Heart right ventricle (tissue), 16 donors: ENCODE data around the gene MPP3. TPM values are rescaled to one million over a fixed set of nuclear protein-coding genes. Genes with fewer than 3 reads are reported as not detected.

Experiments used
- ATAC-seq, 8 donors: fragments of 200-7000 bp; cut with Tn5 transposase; one replicate each; pipeline ENCODE4 v1.9.1; 2020; ENCODE audit warnings: mild to moderate bottlenecking in 8 of 8, moderate library complexity in 8 of 8, moderate number of reproducible peaks in 1 of 8
- DNase-seq, 2 donors: peaks; one replicate each; pipeline ENCODE4 v3.0.0-alpha.2; 2020
- H3K27ac ChIP-seq, 10 donors: fragments of 200-600 bp; sonication (generic) in 2 of 10; one replicate each; pipeline versions ENCODE4 v1.5.0 to v1.8.0; 2020 to 2022; ENCODE audit warnings: mild to moderate bottlenecking in 3 of 10
- H3K27me3 ChIP-seq, 7 donors: fragments of 200-600 bp; one replicate each; pipeline ENCODE4 v1.8.0; 2021 to 2022; ENCODE audit warnings: mild to moderate bottlenecking in 2 of 7
- H3K36me3 ChIP-seq, 9 donors: fragments of 200-600 bp; sonication (generic) in 1 of 9; one replicate each; pipeline versions ENCODE4 v1.5.0 to v1.8.0; 2020 to 2022; ENCODE audit warnings: mild to moderate bottlenecking in 2 of 9
- H3K4me1 ChIP-seq, 9 donors: fragments of 200-600 bp; sonication (generic) in 1 of 9; one replicate each; pipeline versions ENCODE4 v1.5.0 to v1.8.0; 2020 to 2022; ENCODE audit warnings: mild to moderate bottlenecking in 4 of 9
- H3K4me3 ChIP-seq, 10 donors: fragments of 200-600 bp; sonication (generic) in 2 of 10; one replicate each; pipeline versions ENCODE4 v1.5.0 to v1.8.0; 2020 to 2022; ENCODE audit warnings: mild to moderate bottlenecking in 7 of 10, moderate library complexity in 2 of 10
- H3K9me3 ChIP-seq, 11 donors: fragments of 200-600 bp in 10 of 11; sonication (generic) in 2 of 11; one replicate each; pipeline versions ENCODE4 v1.5.0 to v1.8.0; 2013 to 2022; ENCODE audit warnings: mild to moderate bottlenecking in 2 of 11, control low read depth in 1 of 11, moderate library complexity in 1 of 11
- CTCF ChIP-seq, 9 donors: fragments of 200-600 bp; sonication (generic) in 2 of 9; IDR thresholded peaks; one replicate each; pipeline versions ENCODE4 v1.5.0 to v1.8.0; 2021 to 2022; ENCODE audit warnings: antibody characterized with exemption in 9 of 9, mild to moderate bottlenecking in 5 of 9, moderate library complexity in 1 of 9
- WGBS, 2 donors: extraction: QIAGEN DNeasy Blood & Tissue Kit; methylation state at CpG; one replicate each; pipeline ENCODE4 v1.1.7; 2013; ENCODE audit warnings: inconsistent platforms in 1 of 2; 5-methylcytosine and 5-hydroxymethylcytosine counted together
- intact Hi-C, 10 donors: fragments of 100-400 bp; cut with DNase I; formaldehyde crosslinking; loops; one replicate each; pipeline versions ENCODE4 v1.11.1 to v1.14.2; 2022
- polyA plus RNA-seq, 2 donors: library from polyadenylated mRNA; stranded (reverse); fragments of 200-250 nt; gene quantifications; one replicate each; pipeline ENCODE4 v1.2.3, GENCODE V29; 2013
- total RNA-seq, 10 donors: library from RNA; stranded (reverse); fragmentation: NEBNext Ultra II Directional in 3 of 10; extraction: Animal tissue kit (Norgen Biotek cat#: 25700) in 3 of 10; gene quantifications; one replicate each; pipeline versions ENCODE4 v1.2.1 to v1.2.4, GENCODE V29; 2021 to 2023
- donor health status: Arrhythmogenic right ventricular cardiomyopathy.
- donor health status: ischemic (EF 13 %, LVEDD 7.1; RV severe dilation, severe dysfunction).
- donor health status: healthy with polysubstance abuse.
- donor health status: DM: no; HTN: yes; CAD: no.
- donor health status: DM: no; HTN: no; CAD: no.
- donor health status: ischemic (EF 25% LVEDD 6.9; RV normal size, moderate dysfunction).
- donor health status: ischemic (EF 25% LVEDD 5.7; RV mildly dilated, moderate dysfunction).
- donor health status: healthy.
- donor health status: DM: yes; HTN: yes; CAD: no.
- donor health status: Ischemic cardiomyopathy.
- donor health status: ischemic (EF 35%, LVEDD 5.7; RV mildly dilated, moderate dysfunction).
- donor health status: nonischemic (EF 11% LVEDD 7.7; RV severe dilation, severe dysfunction).
- donor health status: DM: yes; HTN: yes; CAD: no.
- donor health status: PGD.
- donor health status: ischemic (EF 29% LVEDD 5.4; RV normal size, mild dysfunction).
- donor health status: nonischemic (EF 23%, LVEDD 6.1; RV moderate dilation, normal function).

Gene MPP3
- total and polyA plus RNA-seq, 12 donors, result 16.6 to 90.1 (median 33.0) TPM

GRCh38 chr17:43812396-43813265 is 20.3 kb downstream of the MPP3 start:
- Histone ChIP-seq H3K36me3 (peaks cover 0 to 100% (median 50%) of the 10 kb centered on the region in 9 donors), H3K4me3 (no peak overlapping the region)
- WGBS, 2 donors, result 94 to 96% methylated on average over 10 of the region's 10 CpGs

GRCh38 chr17:43810823-43811222 is 22.1 kb downstream of the MPP3 start:
- DNase-seq (no peak), ATAC-seq (no peak)
- Histone ChIP-seq H3K9me3 (no peaks in the 10 kb centered on the region), H3K27me3 (no peaks in the 10 kb centered on the region), H3K4me1 (peaks cover 0 to 15% (median 0%) of the 10 kb centered on the region in 9 donors), H3K27ac (no peak overlapping the region), H3K36me3 (peaks cover 0 to 100% (median 50%) of the 10 kb centered on the region in 9 donors), H3K4me3 (no peak overlapping the region)
- 86 to 92% methylated on average over 5 of the region's 5 CpGs for WGBS, 2 donors
- no peak for TF ChIP-seq CTCF (IDR thresholded peaks at IDR 0.05)
- intact Hi-C loops, result no loop called here

More at GRCh38 chr17:43812396-43813265, 20.3 kb downstream of the MPP3 start:
- no peak for DNase-seq
- Histone ChIP-seq H3K27me3 (no peaks in the 10 kb centered on the region), H3K27ac (no peak overlapping the region), H3K9me3 (no peaks in the 10 kb centered on the region), H3K4me1 (peaks cover 0 to 15% (median 0%) of the 10 kb centered on the region in 9 donors)
- intact Hi-C loops, result no loop called here
- peak in 1 of 8 donors; percentile 19 for ATAC-seq
- no peak for TF ChIP-seq CTCF (IDR thresholded peaks at IDR 0.05)

- TF ChIP-seq CTCF (IDR thresholded peaks at IDR 0.05), result no peak
- ATAC-seq (no peak), DNase-seq (no peak)
- Histone ChIP-seq H3K4me3 (no peak overlapping the region), H3K27ac (no peak overlapping the region), H3K36me3 (peaks cover 0 to 99% (median 44%) of the 10 kb centered on the region in 9 donors), H3K9me3 (no peaks in the 10 kb centered on the region), H3K4me1 (peaks cover 0 to 14% (median 0%) of the 10 kb centered on the region in 9 donors), H3K27me3 (no peaks in the 10 kb centered on the region)
- intact Hi-C loops, result no loop called here
- WGBS, 2 donors, result 91 to 94% methylated on average over 4 of the region's 4 CpGs
Measured at GRCh38 chr17:43810226-43810715, 22.7 kb downstream of the MPP3 start.

- Histone ChIP-seq H3K4me1 (peaks cover 0 to 2% (median 0%) of the 10 kb centered on the region in 9 donors), H3K4me3 (no peak overlapping the region), H3K27ac (no peak overlapping the region), H3K27me3 (no peaks in the 10 kb centered on the region), H3K36me3 (peaks cover 0 to 98% (median 36%) of the 10 kb centered on the region in 9 donors), H3K9me3 (no peaks in the 10 kb centered on the region)
- no peak for TF ChIP-seq CTCF (IDR thresholded peaks at IDR 0.05)
- DNase-seq, result no peak
- 94 to 95% methylated on average over 5 of the region's 5 CpGs for WGBS, 2 donors
- ATAC-seq, result no peak
- intact Hi-C loops, result no loop called here
Measured at GRCh38 chr17:43809121-43809520, 23.8 kb downstream of the MPP3 start.
